Hepatocyte (in vitro differentiated cells): ENCODE results near the gene GIPC3. TPM values are rescaled to one million over a fixed set of nuclear protein-coding genes. Genes with fewer than 3 reads are reported as not detected.

ENCODE experiments used
- DNase-seq: peaks from one replicate; pipeline ENCODE4 v3.0.0-alpha.2; 2016; ENCODE audit warnings: low spot score
- H2AFZ ChIP-seq: fragments of 200-600 bp; sonication (generic); 2 replicates; pipeline ENCODE4 v1.6.0; 2016; ENCODE audit warnings: antibody characterized with exemption, mild to moderate bottlenecking
- H3K27ac ChIP-seq: fragments of 200-600 bp; sonication (generic); 2 replicates; pipeline ENCODE4 v1.5.1; 2016; ENCODE audit warnings: mild to moderate bottlenecking
- H3K27me3 ChIP-seq: fragments of 200-600 bp; sonication (generic); 2 replicates; pipeline ENCODE4 v1.6.1; 2016
- H3K36me3 ChIP-seq: fragments of 200-600 bp; sonication (generic); replicated peaks from 2 replicates; pipeline ENCODE4 v1.5.1; 2016; ENCODE audit warnings: low read depth; ENCODE audit not compliant: insufficient read depth
- H3K4me1 ChIP-seq: fragments of 200-600 bp; sonication (generic); 2 replicates; pipeline ENCODE4 v1.5.1; 2016; ENCODE audit warnings: mild to moderate bottlenecking, moderate library complexity; ENCODE audit not compliant: insufficient read depth
- H3K4me2 ChIP-seq: fragments of 200-600 bp; sonication (generic); 2 replicates; pipeline ENCODE4 v1.6.0; 2016
- H3K4me3 ChIP-seq: fragments of 200-600 bp; sonication (generic); 2 replicates; pipeline ENCODE4 v1.5.1; 2016; ENCODE audit warnings: mild to moderate bottlenecking
- H3K79me2 ChIP-seq: fragments of 200-600 bp; sonication (generic); 2 replicates; pipeline ENCODE4 v1.6.0; 2017; ENCODE audit warnings: mild to moderate bottlenecking
- H3K9me2 ChIP-seq: fragments of 200-600 bp; sonication (generic); replicated peaks from 2 replicates; pipeline ENCODE4 v1.6.0; 2017; ENCODE audit warnings: mild to moderate bottlenecking; ENCODE audit not compliant: insufficient read depth
- H3K9me3 ChIP-seq: fragments of 200-600 bp; sonication (generic); 2 replicates; pipeline ENCODE4 v1.5.1; 2016; ENCODE audit warnings: low read depth, mild to moderate bottlenecking
- H4K20me1 ChIP-seq: fragments of 200-600 bp; sonication (generic); 2 replicates; pipeline ENCODE4 v1.6.0; 2016; ENCODE audit warnings: mild to moderate bottlenecking; ENCODE audit not compliant: insufficient read depth, poor library complexity, severe bottlenecking
- EZH2 ChIP-seq: fragments of 200-600 bp; sonication (generic); IDR thresholded peaks from 2 replicates; pipeline ENCODE4 v1.6.1; 2016; ENCODE audit warnings: antibody characterized with exemption, mild to moderate bottlenecking, borderline replicate concordance
- EZH2phosphoT487 ChIP-seq: fragments of 200-600 bp; sonication (generic); IDR thresholded peaks from one replicate; pipeline ENCODE4 v1.6.1; 2018; ENCODE audit warnings: antibody characterized with exemption, mild to moderate bottlenecking, low read depth, moderate library complexity; ENCODE audit not compliant: unreplicated experiment, severe bottlenecking
- WGBS: methylation state at CpG from one replicate; pipeline ENCODE4 v1.1.6; 2016; ENCODE audit warnings: low lambda C conversion rate; ENCODE audit errors: missing lambda C conversion rate; 5-methylcytosine and 5-hydroxymethylcytosine counted together
- polyA plus RNA-seq: library from polyadenylated mRNA; unstranded; fragments of >200 nt; fragmentation: Nextera tagmentation; extraction: Ambion mirVana; gene quantifications from 2 replicates; pipeline ENCODE4 v1.2.1, GENCODE V29; 2016
- total RNA-seq: library from RNA; depleted of rRNA; stranded (reverse); fragments of >200 nt; gene quantifications from 2 replicates; pipeline ENCODE4 v1.2.3, GENCODE V29; 2014
- TF ChIP-seq, protein P1 (sequence below): fragments of 200-600 bp; sonication (generic); IDR thresholded peaks from 2 replicates; pipeline ENCODE4 v1.5.1; 2016; ENCODE audit warnings: antibody characterized with exemption, mild to moderate bottlenecking; ENCODE audit not compliant: poor library complexity

GIPC3 gene
- total and polyA plus RNA-seq, 2 experiments from 2014 or later = 0.28 TPM; not detected in 1

GRCh38 chr19:3586707-3587346 is 1.5 kb downstream of the GIPC3 start:
- H3K27ac ChIP-seq = no peak overlapping the region

DNA sequence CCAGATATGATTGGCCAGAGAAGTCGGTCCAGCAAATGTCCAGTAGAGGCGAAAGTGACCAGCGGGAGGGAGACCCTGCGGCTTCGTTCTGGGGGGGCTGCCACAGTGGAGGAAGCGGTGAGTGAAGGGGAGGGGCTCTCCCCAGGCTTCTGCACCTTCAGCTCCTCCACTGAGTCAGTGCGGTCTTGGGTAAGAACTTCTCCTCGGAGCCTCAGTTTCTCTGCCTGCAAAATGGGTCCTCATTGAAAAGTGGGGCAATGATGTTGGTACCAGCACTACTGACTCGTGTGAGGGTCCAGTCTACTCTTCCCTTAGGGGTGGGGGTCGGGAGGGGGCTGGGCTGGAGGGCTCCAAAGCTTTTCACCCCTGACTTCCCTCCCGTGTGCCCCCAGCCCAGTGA is 4.2 kb downstream of the GIPC3 start:
- H3K4me3 ChIP-seq = no peak overlapping the region
- 90% methylated on average over 9 of the region's 11 CpGs for WGBS
- no peak for DNase-seq
- H3K27ac ChIP-seq = no peak overlapping the region
- H3K36me3 ChIP-seq = no peaks in the 10 kb centered on the region
- H3K27me3 ChIP-seq = peaks cover 28% of the 10 kb centered on the region
- no peaks in the 10 kb centered on the region for H3K79me2 ChIP-seq
- no peak overlapping the region for H2AFZ ChIP-seq
- H3K9me3 ChIP-seq = no peaks in the 10 kb centered on the region
- H4K20me1 ChIP-seq = no peaks in the 10 kb centered on the region
- TF ChIP-seq, protein P1, sequence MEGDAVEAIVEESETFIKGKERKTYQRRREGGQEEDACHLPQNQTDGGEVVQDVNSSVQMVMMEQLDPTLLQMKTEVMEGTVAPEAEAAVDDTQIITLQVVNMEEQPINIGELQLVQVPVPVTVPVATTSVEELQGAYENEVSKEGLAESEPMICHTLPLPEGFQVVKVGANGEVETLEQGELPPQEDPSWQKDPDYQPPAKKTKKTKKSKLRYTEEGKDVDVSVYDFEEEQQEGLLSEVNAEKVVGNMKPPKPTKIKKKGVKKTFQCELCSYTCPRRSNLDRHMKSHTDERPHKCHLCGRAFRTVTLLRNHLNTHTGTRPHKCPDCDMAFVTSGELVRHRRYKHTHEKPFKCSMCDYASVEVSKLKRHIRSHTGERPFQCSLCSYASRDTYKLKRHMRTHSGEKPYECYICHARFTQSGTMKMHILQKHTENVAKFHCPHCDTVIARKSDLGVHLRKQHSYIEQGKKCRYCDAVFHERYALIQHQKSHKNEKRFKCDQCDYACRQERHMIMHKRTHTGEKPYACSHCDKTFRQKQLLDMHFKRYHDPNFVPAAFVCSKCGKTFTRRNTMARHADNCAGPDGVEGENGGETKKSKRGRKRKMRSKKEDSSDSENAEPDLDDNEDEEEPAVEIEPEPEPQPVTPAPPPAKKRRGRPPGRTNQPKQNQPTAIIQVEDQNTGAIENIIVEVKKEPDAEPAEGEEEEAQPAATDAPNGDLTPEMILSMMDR = no peak
- TF ChIP-seq EZH2 = no peak
- no peak for TF ChIP-seq EZH2phosphoT487
- H3K4me2 ChIP-seq = no peak overlapping the region
- H3K9me2 ChIP-seq = no peaks in the 10 kb centered on the region
- H3K4me1 ChIP-seq = no peaks in the 10 kb centered on the region

More at GRCh38 chr19:3586707-3587346, 1.5 kb downstream of the GIPC3 start:
- Histone ChIP-seq H3K4me3 (no peak overlapping the region), H3K4me1 (no peaks in the 10 kb centered on the region), H3K9me2 (no peaks in the 10 kb centered on the region), H3K27me3 (peaks cover 36% of the 10 kb centered on the region), H3K4me2 (no peak overlapping the region), H2AFZ (no peak overlapping the region), H4K20me1 (no peaks in the 10 kb centered on the region), H3K9me3 (no peaks in the 10 kb centered on the region), H3K79me2 (no peaks in the 10 kb centered on the region), H3K36me3 (no peaks in the 10 kb centered on the region)
- 71% methylated on average over 30 of the region's 31 CpGs for WGBS
- no peak for DNase-seq
- TF ChIP-seq, protein P1 = no peak
- no peak for TF ChIP-seq EZH2
- no peak for TF ChIP-seq EZH2phosphoT487

GRCh38 chr19:3589949-3590348 is 4.7 kb downstream of the GIPC3 start:
- Histone ChIP-seq H2AFZ (no peak overlapping the region), H3K27ac (no peak overlapping the region), H3K4me1 (no peaks in the 10 kb centered on the region), H4K20me1 (no peaks in the 10 kb centered on the region), H3K4me2 (no peak overlapping the region), H3K36me3 (no peaks in the 10 kb centered on the region), H3K79me2 (no peaks in the 10 kb centered on the region), H3K4me3 (no peak overlapping the region), H3K9me2 (no peaks in the 10 kb centered on the region), H3K27me3 (peaks cover 25% of the 10 kb centered on the region), H3K9me3 (no peaks in the 10 kb centered on the region)
- TF ChIP-seq, protein P1 = no peak
- no peak for TF ChIP-seq EZH2phosphoT487
- no peak for TF ChIP-seq EZH2
- no peak for DNase-seq
- 95% methylated on average over 18 of the region's 22 CpGs for WGBS
